Measurements from ENCODE around the gene LPGAT1.
"Not testable (repeated sequence)": the region's sequence is repeated elsewhere in the genome, so short reads cannot be mapped to it uniquely, and the experiment has no call there.

The LPGAT1 gene

DNA sequence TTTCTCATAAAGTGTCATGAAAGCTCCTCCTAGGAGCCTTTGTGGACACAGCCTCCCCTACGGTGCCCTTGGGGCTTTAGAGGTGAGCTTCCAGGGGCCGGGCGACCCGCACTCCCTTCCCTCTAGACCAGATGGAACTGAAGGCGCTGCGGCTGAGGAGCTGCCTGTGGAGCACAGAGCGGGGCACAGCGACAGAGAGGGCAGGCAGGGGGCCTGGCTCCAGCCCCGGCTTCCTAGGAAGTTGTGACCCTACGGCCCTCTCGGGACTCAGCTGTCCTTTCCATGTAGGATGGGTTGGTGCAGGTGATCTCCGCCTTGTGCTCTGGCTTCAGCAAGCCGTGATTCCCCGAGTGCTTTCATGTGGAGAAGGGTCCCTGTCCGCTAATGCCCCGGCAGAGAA lies 131.5 kb downstream of the LPGAT1 start:
- Histone ChIP-seq H3K27ac (ENCODE audit: low read depth, low read length) (no peak overlapping the region), H3K4me3 (ENCODE audit: low read depth, low read length) (peak overlapping the region; percentile 68), H3K4me1 (ENCODE audit: control insufficient read depth, insufficient read depth, low read length) (peaks cover 5% of the 10 kb centered on the region; the same call in 1 of the 2 replicates), H3K36me3 (ENCODE audit: control insufficient read depth, insufficient read depth, low read length) (no peaks in the 10 kb centered on the region), H3K9ac (ENCODE audit: low read length) (no peak overlapping the region), H3K27me3 (ENCODE audit: control insufficient read depth, insufficient read depth, low read length) (peaks cover 8% of the 10 kb centered on the region), H3K9me3 (ENCODE audit: control insufficient read depth, insufficient read depth, low read depth, low read length) (no peaks in the 10 kb centered on the region)

DNA sequence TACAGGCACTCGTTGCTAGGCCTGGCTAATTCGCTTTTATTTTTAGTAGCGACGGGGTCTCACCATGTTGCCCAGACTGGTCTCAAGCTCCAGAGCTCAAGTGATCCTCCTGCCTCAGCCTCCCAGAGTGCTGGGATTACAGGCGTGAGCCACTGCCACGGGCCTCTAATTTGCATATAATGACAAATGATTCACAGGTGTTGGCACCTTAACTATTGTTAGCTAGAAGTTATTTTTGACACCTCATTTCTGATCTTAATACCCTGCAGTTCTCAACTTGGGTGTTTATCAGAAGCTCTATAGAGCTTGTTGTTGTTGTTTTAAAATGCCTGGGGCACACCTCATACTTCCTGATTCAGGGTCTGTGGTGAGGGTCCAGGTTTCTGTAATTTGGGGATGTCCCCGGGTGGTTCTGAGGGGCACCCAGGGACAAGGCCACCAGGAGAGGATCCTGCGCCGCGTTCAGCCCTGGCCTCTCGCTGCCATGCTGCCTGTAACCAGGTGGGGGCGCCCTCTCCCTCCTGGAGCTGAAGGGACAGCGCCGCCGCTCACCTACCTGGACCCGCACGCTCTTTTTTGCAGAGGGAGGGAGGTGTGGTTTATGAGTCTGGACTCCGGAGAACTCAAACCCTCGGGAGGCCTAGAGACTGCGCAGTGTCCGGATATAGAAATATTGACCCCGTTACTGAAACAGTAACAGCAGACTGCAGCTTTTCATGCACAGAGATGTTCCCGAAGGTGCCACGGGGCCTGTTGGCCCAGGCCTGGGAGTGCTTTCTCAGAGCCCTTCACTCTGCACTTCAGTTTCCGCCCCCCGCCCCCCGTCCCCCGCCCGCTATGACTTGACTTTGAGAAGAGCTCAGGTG lies 132.2 kb downstream of the LPGAT1 start:
- Histone ChIP-seq H3K9me3 (ENCODE audit: control insufficient read depth, insufficient read depth, low read depth, low read length) (no peaks in the 10 kb centered on the region), H3K27ac (ENCODE audit: low read depth, low read length) (no peak overlapping the region), H3K4me3 (ENCODE audit: low read depth, low read length) (peak overlapping the region; percentile 68), H3K9ac (ENCODE audit: low read length) (no peak overlapping the region), H3K27me3 (ENCODE audit: control insufficient read depth, insufficient read depth, low read length) (peaks cover 8% of the 10 kb centered on the region), H3K4me1 (ENCODE audit: control insufficient read depth, insufficient read depth, low read length) (peaks cover 3% of the 10 kb centered on the region; the same call in 1 of the 2 replicates), H3K36me3 (ENCODE audit: control insufficient read depth, insufficient read depth, low read length) (no peaks in the 10 kb centered on the region)

DNA sequence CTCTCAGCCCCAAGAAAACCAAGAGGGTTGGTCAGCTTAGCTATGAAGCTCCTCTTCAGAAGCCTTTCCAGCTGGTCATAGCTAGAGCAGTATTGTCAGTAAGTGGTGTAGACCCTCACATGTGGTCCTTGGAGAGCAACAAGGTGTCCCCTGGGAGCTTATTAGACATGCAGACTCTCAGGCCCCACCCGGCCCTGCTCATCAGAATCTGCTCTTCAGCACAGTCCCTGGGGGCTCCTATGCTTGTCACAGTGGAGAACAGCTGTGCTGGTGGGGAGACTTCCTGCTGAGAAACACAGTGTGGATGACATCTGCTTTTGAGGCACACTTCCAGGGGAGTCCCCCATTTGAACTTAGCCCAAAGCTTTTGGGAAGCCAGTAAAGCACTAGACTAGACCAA lies 133.2 kb downstream of the LPGAT1 start:
- Histone ChIP-seq H3K4me1 (ENCODE audit: control insufficient read depth, insufficient read depth, low read length) (peaks cover 3% of the 10 kb centered on the region; the same call in 1 of the 2 replicates), H3K4me3 (ENCODE audit: low read depth, low read length) (no peak overlapping the region), H3K36me3 (ENCODE audit: control insufficient read depth, insufficient read depth, low read length) (no peaks in the 10 kb centered on the region), H3K27ac (ENCODE audit: low read depth, low read length) (no peak overlapping the region), H3K9me3 (ENCODE audit: control insufficient read depth, insufficient read depth, low read depth, low read length) (no peaks in the 10 kb centered on the region), H3K27me3 (ENCODE audit: control insufficient read depth, insufficient read depth, low read length) (peaks cover 8% of the 10 kb centered on the region), H3K9ac (ENCODE audit: low read length) (no peak overlapping the region)

DNA sequence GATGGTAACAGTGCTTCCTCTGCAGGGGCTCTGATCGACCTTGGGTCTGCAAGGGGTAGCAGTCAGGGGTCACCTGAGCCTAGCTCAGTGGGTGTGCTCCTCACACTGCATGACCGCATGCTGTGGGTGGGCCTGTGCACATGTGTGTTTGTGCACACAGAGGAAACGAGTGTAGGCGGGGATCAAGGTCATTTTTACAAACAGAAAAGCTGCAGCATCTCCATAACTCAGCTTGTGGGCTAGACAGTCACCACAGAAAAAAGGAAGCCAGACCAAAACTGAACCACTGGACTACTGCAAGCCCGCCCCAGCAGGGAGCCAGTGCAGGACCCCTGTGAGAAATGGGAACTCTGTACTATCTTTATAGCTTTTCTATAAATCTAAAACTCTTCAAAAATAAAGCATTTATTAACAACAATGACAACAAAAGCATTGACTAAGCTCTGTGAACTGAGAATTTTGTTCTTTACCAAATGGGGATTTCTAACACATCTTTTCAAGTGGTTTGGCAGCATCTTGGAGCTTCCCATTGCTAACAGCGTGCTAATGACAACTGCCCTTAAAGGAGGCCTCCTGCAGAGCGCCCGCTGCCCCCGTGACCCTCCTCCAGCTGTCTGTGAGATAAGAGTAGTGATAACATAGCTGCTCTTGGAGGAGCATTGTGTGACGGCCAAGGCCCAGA lies 135.3 kb downstream of the LPGAT1 start:
- H3K9me3 ChIP-seq (ENCODE audit: control insufficient read depth, insufficient read depth, low read depth, low read length), result no peaks in the 10 kb centered on the region
- H3K36me3 ChIP-seq (ENCODE audit: control insufficient read depth, insufficient read depth, low read length), result no peaks in the 10 kb centered on the region
- H3K4me3 ChIP-seq (ENCODE audit: low read depth, low read length), result no peak overlapping the region
- peaks cover 8% of the 10 kb centered on the region for H3K27me3 ChIP-seq (ENCODE audit: control insufficient read depth, insufficient read depth, low read length)
- peaks cover 3% of the 10 kb centered on the region; the same call in 1 of the 2 replicates for H3K4me1 ChIP-seq (ENCODE audit: control insufficient read depth, insufficient read depth, low read length)
- H3K27ac ChIP-seq (ENCODE audit: low read depth, low read length), result no peak overlapping the region
- no peak overlapping the region for H3K9ac ChIP-seq (ENCODE audit: low read length)

DNA sequence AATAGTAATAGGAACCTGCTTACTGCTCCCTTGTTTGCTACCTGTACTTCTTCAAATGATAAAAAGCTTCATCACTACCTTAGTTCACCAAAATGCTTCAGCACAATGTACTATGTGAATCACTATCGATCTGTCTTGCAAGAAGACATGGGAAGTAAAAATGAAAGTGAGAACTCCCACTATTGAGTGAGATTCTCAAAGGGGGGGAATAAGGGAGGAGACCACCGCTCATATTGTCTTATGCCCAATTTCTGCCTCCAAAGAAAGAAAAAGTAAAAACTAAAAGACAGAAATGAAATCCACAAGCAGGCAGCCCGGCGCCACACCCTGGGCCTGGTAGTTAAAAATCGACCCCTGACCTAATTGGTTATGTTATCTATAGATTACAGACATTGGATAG lies 136.7 kb downstream of the LPGAT1 start:
- not testable (repeated sequence) for H3K27me3 ChIP-seq (ENCODE audit: control insufficient read depth, insufficient read depth, low read length); H3K9me3 ChIP-seq (ENCODE audit: control insufficient read depth, insufficient read depth, low read depth, low read length); H3K36me3 ChIP-seq (ENCODE audit: control insufficient read depth, insufficient read depth, low read length); H3K27ac ChIP-seq (ENCODE audit: low read depth, low read length); H3K4me1 ChIP-seq (ENCODE audit: control insufficient read depth, insufficient read depth, low read length); H3K4me3 ChIP-seq (ENCODE audit: low read depth, low read length); H3K9ac ChIP-seq (ENCODE audit: low read length)
